ENCODE data around the gene IL15RA.
"Not testable (repeated sequence)": the region's sequence is repeated elsewhere in the genome, so short reads cannot be mapped to it uniquely, and the experiment has no call there.

The IL15RA gene

GRCh38 chr10:5921746-5922145 is 55.6 kb downstream of the IL15RA start:
- no peak for DNase-seq

GRCh38 chr10:5919568-5919967 is 57.8 kb downstream of the IL15RA start:
- no peak for DNase-seq

- DNase-seq: no peak
Measured at GRCh38 chr10:5918763-5919162, 58.6 kb downstream of the IL15RA start.

- DNase-seq: no peak
Measured at GRCh38 chr10:5917305-5917704, 60.0 kb downstream of the IL15RA start.

- no peak for DNase-seq
Measured at GRCh38 chr10:5915451-5915850, 61.9 kb downstream of the IL15RA start.

- no peak for DNase-seq
Measured at GRCh38 chr10:5913736-5914135, 63.6 kb downstream of the IL15RA start.

- DNase-seq: no peak
Measured at GRCh38 chr10:5911670-5912069, 65.7 kb downstream of the IL15RA start.

- no peak for DNase-seq
Measured at GRCh38 chr10:5910323-5911100, 66.8 kb downstream of the IL15RA start.

- not testable (repeated sequence) for DNase-seq
Measured at GRCh38 chr10:5908676-5909075, 68.7 kb downstream of the IL15RA start.

- no peak for DNase-seq
Measured at GRCh38 chr10:5906651-5907050, 70.7 kb downstream of the IL15RA start.

- DNase-seq: no peak
Measured at GRCh38 chr10:5905854-5906507, 71.4 kb downstream of the IL15RA start.

- DNase-seq: no peak
Measured at GRCh38 chr10:5904227-5904626, 73.1 kb downstream of the IL15RA start.

GRCh38 chr10:5903563-5903962 is 73.8 kb downstream of the IL15RA start:
- DNase-seq: no peak

- no peak for DNase-seq
Measured at GRCh38 chr10:5902511-5903274, 74.7 kb downstream of the IL15RA start.

Measured in EL (cell line).